A673 (cell line): ENCODE results near the gene THADA.

Experiments used
- EZH2 ChIP-seq: fragments of 200-600 bp; sonication (generic); IDR thresholded peaks from 2 replicates; pipeline ENCODE4 v1.6.1; 2017; ENCODE audit warnings: borderline replicate concordance, low read depth, mild to moderate bottlenecking, mixed read lengths, antibody characterized with exemption, low read length; ENCODE audit not compliant: poor library complexity, severe bottlenecking
- TF ChIP-seq, protein P1 (sequence below): fragments of 300-800, 200-600 bp; sonication (generic); conservative IDR thresholded peaks from 2 replicates; pipeline ENCODE4 v1.5.1; 2017; ENCODE audit warnings: low read depth, mild to moderate bottlenecking, antibody characterized with exemption, low read length, moderate library complexity, mixed read lengths

DNA sequence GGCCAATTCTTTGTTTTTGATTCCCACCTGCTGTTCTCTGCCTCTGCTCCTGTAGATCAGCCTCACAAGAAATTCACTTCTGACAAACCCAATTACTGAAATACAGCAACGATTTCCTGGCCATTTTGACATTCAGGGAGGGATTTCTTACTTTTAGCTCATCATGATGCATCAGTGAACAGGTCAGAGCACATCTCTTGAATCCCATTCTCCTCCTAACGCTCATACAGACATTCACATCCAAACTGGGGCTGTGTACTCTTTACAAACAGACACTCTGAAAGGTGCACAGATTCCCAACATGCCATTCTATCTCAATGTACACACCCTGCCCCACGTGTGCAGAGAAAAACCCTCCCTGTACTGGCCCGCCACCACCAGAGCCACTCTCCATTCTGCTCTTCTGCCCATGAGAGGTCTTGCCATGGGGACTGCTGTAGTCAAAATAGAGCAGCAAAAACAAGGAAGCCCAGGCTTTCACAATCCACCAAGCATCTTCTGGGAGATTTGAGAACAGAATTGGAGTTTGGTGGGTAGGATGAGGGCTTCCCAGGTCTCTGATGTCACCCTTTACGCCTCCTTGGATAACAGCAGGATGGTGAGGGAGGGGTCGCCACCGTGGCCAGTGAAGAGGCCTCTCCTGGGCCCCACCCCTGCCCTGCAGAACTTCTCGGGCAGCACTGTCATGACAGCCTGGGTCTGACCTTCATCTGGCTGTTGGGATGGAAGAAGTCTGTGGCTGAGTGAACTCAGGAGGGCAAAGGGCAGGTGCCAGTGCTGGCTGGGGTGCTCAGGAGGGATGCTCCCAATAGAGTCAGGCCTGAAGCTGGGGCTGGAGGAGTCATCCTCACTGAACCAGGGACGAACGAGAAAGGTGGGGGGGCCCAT is 327.5 kb downstream of the THADA start:
- TF ChIP-seq, protein P1, sequence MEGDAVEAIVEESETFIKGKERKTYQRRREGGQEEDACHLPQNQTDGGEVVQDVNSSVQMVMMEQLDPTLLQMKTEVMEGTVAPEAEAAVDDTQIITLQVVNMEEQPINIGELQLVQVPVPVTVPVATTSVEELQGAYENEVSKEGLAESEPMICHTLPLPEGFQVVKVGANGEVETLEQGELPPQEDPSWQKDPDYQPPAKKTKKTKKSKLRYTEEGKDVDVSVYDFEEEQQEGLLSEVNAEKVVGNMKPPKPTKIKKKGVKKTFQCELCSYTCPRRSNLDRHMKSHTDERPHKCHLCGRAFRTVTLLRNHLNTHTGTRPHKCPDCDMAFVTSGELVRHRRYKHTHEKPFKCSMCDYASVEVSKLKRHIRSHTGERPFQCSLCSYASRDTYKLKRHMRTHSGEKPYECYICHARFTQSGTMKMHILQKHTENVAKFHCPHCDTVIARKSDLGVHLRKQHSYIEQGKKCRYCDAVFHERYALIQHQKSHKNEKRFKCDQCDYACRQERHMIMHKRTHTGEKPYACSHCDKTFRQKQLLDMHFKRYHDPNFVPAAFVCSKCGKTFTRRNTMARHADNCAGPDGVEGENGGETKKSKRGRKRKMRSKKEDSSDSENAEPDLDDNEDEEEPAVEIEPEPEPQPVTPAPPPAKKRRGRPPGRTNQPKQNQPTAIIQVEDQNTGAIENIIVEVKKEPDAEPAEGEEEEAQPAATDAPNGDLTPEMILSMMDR, result no peak
- TF ChIP-seq EZH2, result no peak
